ENCODE measurements around the gene LAIR1. TPM values are rescaled to one million over a fixed set of nuclear protein-coding genes. Genes with fewer than 3 reads are reported as not detected.
"Not testable (repeated sequence)": the region's sequence is repeated elsewhere in the genome, so short reads cannot be mapped to it uniquely, and the experiment has no call there.

The LAIR1 gene
- total RNA-seq, 1 experiment from 2014 or later, result not detected

- CTCF ChIA-PET, result interaction anchor here (0.6 to 5.6 kb wide), 5 partner anchors 9 to 1389 kb away, joined by 3 to 79 read pairs (median 3); no protein-coding TSS in a partner anchor
- POLR2A ChIA-PET, result no interaction called here
- DNase-seq (ENCODE audit: unreplicated experiment), result no peak
- Mint-ChIP-seq H3K36me3 (ENCODE audit: insufficient read depth, unreplicated experiment) (no peaks in the 10 kb centered on the region), H3K27ac (ENCODE audit: low read depth, unreplicated experiment) (no peak overlapping the region), H3K4me3 (ENCODE audit: unreplicated experiment) (no peak overlapping the region), H3K27me3 (ENCODE audit: insufficient read depth, unreplicated experiment) (peaks cover 33% of the 10 kb centered on the region), H3K9me3 (ENCODE audit: unreplicated experiment) (no peaks in the 10 kb centered on the region), H3K4me1 (ENCODE audit: insufficient read depth, unreplicated experiment) (no peaks in the 10 kb centered on the region)
- BruUV-seq (replicated peaks), result no TSS peak
- TF ChIP-seq, protein P1, sequence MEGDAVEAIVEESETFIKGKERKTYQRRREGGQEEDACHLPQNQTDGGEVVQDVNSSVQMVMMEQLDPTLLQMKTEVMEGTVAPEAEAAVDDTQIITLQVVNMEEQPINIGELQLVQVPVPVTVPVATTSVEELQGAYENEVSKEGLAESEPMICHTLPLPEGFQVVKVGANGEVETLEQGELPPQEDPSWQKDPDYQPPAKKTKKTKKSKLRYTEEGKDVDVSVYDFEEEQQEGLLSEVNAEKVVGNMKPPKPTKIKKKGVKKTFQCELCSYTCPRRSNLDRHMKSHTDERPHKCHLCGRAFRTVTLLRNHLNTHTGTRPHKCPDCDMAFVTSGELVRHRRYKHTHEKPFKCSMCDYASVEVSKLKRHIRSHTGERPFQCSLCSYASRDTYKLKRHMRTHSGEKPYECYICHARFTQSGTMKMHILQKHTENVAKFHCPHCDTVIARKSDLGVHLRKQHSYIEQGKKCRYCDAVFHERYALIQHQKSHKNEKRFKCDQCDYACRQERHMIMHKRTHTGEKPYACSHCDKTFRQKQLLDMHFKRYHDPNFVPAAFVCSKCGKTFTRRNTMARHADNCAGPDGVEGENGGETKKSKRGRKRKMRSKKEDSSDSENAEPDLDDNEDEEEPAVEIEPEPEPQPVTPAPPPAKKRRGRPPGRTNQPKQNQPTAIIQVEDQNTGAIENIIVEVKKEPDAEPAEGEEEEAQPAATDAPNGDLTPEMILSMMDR (IDR thresholded peaks at IDR 0.05; ENCODE audit: unreplicated experiment), result no peak
- intact Hi-C loops (cut with micrococcal nuclease), result loop anchor here (1.0 kb wide), 1 partner anchor 66 kb away; no protein-coding TSS in a partner anchor
These were observed 39.1 kb downstream of the LAIR1 start for GRCh38 chr19:54325631-54326030.

- BruUV-seq (replicated peaks), result no TSS peak
- CTCF ChIA-PET, result interaction anchor here (0.6 to 5.6 kb wide), 13 partner anchors 8 to 1926 kb away, joined by 3 to 79 read pairs (median 4); no protein-coding TSS in a partner anchor
- TF ChIP-seq, protein P1 (IDR thresholded peaks at IDR 0.05; ENCODE audit: unreplicated experiment), result peak; percentile 72
- POLR2A ChIA-PET, result no interaction called here
- DNase-seq (ENCODE audit: unreplicated experiment), result peak; percentile 54
- Mint-ChIP-seq H3K9me3 (ENCODE audit: unreplicated experiment) (no peaks in the 10 kb centered on the region), H3K27me3 (ENCODE audit: insufficient read depth, unreplicated experiment) (peaks cover 37% of the 10 kb centered on the region), H3K4me1 (ENCODE audit: insufficient read depth, unreplicated experiment) (no peaks in the 10 kb centered on the region), H3K36me3 (ENCODE audit: insufficient read depth, unreplicated experiment) (no peaks in the 10 kb centered on the region), H3K4me3 (ENCODE audit: unreplicated experiment) (no peak overlapping the region), H3K27ac (ENCODE audit: low read depth, unreplicated experiment) (no peak overlapping the region)
- intact Hi-C loops (cut with micrococcal nuclease), result loop anchor here (1.0 kb wide), 1 partner anchor 66 kb away; no protein-coding TSS in a partner anchor
These were observed 39.5 kb downstream of the LAIR1 start for GRCh38 chr19:54325194-54325621.

GRCh38 chr19:54324071-54324470 is 40.7 kb downstream of the LAIR1 start:
- Mint-ChIP-seq H3K27ac (ENCODE audit: low read depth, unreplicated experiment) (no peak overlapping the region), H3K4me1 (ENCODE audit: insufficient read depth, unreplicated experiment) (no peaks in the 10 kb centered on the region), H3K36me3 (ENCODE audit: insufficient read depth, unreplicated experiment) (no peaks in the 10 kb centered on the region), H3K4me3 (ENCODE audit: unreplicated experiment) (no peak overlapping the region), H3K9me3 (ENCODE audit: unreplicated experiment) (no peaks in the 10 kb centered on the region), H3K27me3 (ENCODE audit: insufficient read depth, unreplicated experiment) (peaks cover 33% of the 10 kb centered on the region)
- POLR2A ChIA-PET, result interaction anchor here (0.7 kb wide), 1 partner anchor 54 kb away, joined by 3 read pairs; no protein-coding TSS in a partner anchor
- CTCF ChIA-PET, result interaction anchor here (0.6 to 5.6 kb wide), 7 partner anchors 9 to 66 kb away, joined by 3 to 79 read pairs (median 3); no protein-coding TSS in a partner anchor
- no TSS peak for BruUV-seq (replicated peaks)
- intact Hi-C loops (cut with micrococcal nuclease), result no loop called here
- no peak for DNase-seq (ENCODE audit: unreplicated experiment)
- TF ChIP-seq, protein P1 (IDR thresholded peaks at IDR 0.05; ENCODE audit: unreplicated experiment), result no peak

DNA sequence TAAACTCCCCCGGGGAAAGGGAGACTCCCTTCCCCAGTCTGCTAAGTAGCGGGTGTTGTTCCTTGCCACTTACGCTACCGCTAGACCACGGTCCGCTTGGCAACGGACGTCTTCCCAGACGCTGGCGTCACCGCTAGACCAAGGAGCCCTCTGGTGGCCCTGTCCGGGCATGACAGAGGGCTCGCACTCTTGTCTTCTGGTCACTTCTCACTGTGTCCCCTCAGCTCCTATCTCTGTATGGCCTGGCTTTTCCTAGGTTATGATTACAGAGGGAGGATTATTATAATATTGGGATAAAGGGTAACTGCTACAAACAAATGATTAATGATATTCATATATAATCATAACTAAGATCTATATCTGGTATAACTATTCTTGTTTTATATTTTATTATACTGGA is 41.8 kb downstream of the LAIR1 start:
- H3K9me3 Mint-ChIP-seq (ENCODE audit: unreplicated experiment); H3K27ac Mint-ChIP-seq (ENCODE audit: low read depth, unreplicated experiment); DNase-seq (ENCODE audit: unreplicated experiment); intact Hi-C loops (cut with micrococcal nuclease); H3K4me3 Mint-ChIP-seq (ENCODE audit: unreplicated experiment); H3K36me3 Mint-ChIP-seq (ENCODE audit: insufficient read depth, unreplicated experiment); BruUV-seq (replicated peaks); H3K4me1 Mint-ChIP-seq (ENCODE audit: insufficient read depth, unreplicated experiment); POLR2A ChIA-PET: not testable (repeated sequence)
- H3K27me3 Mint-ChIP-seq (ENCODE audit: insufficient read depth, unreplicated experiment), result peaks cover 27% of the 10 kb centered on the region
- CTCF ChIA-PET, result interaction anchor here (5.6 kb wide), 1 partner anchor 68 kb away, joined by 79 read pairs; no protein-coding TSS in a partner anchor

DNA sequence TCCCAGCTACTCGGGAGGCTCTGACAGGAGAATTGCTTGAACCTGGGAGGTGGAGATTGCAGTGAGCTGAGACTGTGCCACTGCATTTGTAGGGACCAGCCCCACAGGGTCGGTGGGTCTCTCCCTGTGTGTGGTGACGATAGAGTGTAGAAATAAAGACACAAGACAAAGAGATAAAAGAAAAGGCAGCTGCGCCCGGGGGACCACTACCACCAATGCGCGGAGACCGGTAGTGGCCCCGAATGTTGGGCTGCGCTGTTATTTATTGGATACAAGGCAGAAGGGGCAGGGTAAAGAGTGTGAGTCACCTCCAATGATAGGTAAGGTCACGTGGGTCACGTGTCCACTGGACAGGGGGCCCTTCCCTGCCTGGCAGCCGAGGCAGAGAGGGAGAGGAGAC is 42.4 kb downstream of the LAIR1 start:
- POLR2A ChIA-PET; H3K36me3 Mint-ChIP-seq (ENCODE audit: insufficient read depth, unreplicated experiment); H3K4me1 Mint-ChIP-seq (ENCODE audit: insufficient read depth, unreplicated experiment); H3K4me3 Mint-ChIP-seq (ENCODE audit: unreplicated experiment); BruUV-seq (replicated peaks); H3K27ac Mint-ChIP-seq (ENCODE audit: low read depth, unreplicated experiment); H3K9me3 Mint-ChIP-seq (ENCODE audit: unreplicated experiment); intact Hi-C loops (cut with micrococcal nuclease); DNase-seq (ENCODE audit: unreplicated experiment): not testable (repeated sequence)
- CTCF ChIA-PET, result interaction anchor here (0.6 to 1.5 kb wide), 3 partner anchors 35 to 110 kb away, joined by 3 read pairs; no protein-coding TSS in a partner anchor
- H3K27me3 Mint-ChIP-seq (ENCODE audit: insufficient read depth, unreplicated experiment), result peaks cover 33% of the 10 kb centered on the region
